K562 (cell line): ENCODE results near the gene GMDS. TPM values are rescaled to one million over a fixed set of nuclear protein-coding genes. Genes with fewer than 3 reads are reported as not detected.

Experiments used
- CBFA2T2 ChIP-seq: fragments of 450-650 bp; conservative IDR thresholded peaks from 2 replicates; pipeline ENCODE4 v1.6.1; 2017; ENCODE audit warnings: mild to moderate bottlenecking
- CBFA2T3 ChIP-seq: fragments of 450-650 bp; IDR thresholded peaks from 2 replicates; pipeline ENCODE4 v1.6.1; 2017
- CEBPB ChIP-seq: fragments of 450-650 bp; IDR thresholded peaks from 2 replicates; pipeline ENCODE4 v1.6.1; 2016; ENCODE audit warnings: missing genetic modification characterization, missing compliant biosample characterization
- CEBPG ChIP-seq, 3 experiments: fragments of 200-800 bp in 1 of 3; sonication (Bioruptor generic) in 1 of 3; sonication (generic) in 1 of 3; formaldehyde crosslinking in 1 of 3; IDR thresholded peaks in 2 of 3; conservative IDR thresholded peaks in 1 of 3; 2 replicates each; pipeline versions ENCODE4 v1.6.1 to v1.8.0; 2016 to 2022; ENCODE audit warnings: missing compliant biosample characterization in 2 of 3, missing genetic modification characterization in 2 of 3, mild to moderate bottlenecking in 1 of 3, missing genetic modification reagents in 1 of 3
- DIDO1 ChIP-seq: fragments of 450-650 bp; IDR thresholded peaks from 2 replicates; pipeline ENCODE4 v1.6.1; 2016; ENCODE audit warnings: low read depth, missing biosample characterization, missing genetic modification characterization
- ELK3 ChIP-seq: fragments of 450-650 bp; formaldehyde crosslinking; IDR thresholded peaks from 2 replicates; pipeline ENCODE4 v1.4.0; 2020; ENCODE audit warnings: mild to moderate bottlenecking
- FOXA1 ChIP-seq: fragments of 450-650 bp; IDR thresholded peaks from 2 replicates; pipeline ENCODE4 v1.6.1; 2016; ENCODE audit warnings: mild to moderate bottlenecking, borderline replicate concordance
- FOXK2 ChIP-seq, 2 experiments: fragments of 450-650 bp; IDR thresholded peaks in 1 of 2; conservative IDR thresholded peaks in 1 of 2; 2 replicates each; pipeline ENCODE4 v1.6.1; 2016; ENCODE audit warnings: low read depth in 2 of 2, mild to moderate bottlenecking in 1 of 2
- MCM3 ChIP-seq: fragments of 450-650 bp; IDR thresholded peaks from 2 replicates; pipeline ENCODE4 v1.6.1; 2016
- MCM5 ChIP-seq: fragments of 450-650 bp; IDR thresholded peaks from 2 replicates; pipeline ENCODE4 v1.6.1; 2016; ENCODE audit warnings: low read depth
- PBX2 ChIP-seq, 2 experiments: IDR thresholded peaks in 1 of 2; conservative IDR thresholded peaks in 1 of 2; 2 replicates each; pipeline ENCODE4 v1.6.1; 2016; ENCODE audit warnings: low read depth in 2 of 2, mild to moderate bottlenecking in 1 of 2, missing compliant biosample characterization in 1 of 2, missing genetic modification characterization in 1 of 2, moderate library complexity in 1 of 2
- TAL1 ChIP-seq: fragments of 450-650 bp; IDR thresholded peaks from 2 replicates; pipeline ENCODE4 v1.6.1; 2016; ENCODE audit warnings: mild to moderate bottlenecking
- XRCC5 ChIP-seq: fragments of 200-400 bp; formaldehyde crosslinking; IDR thresholded peaks from 2 replicates; pipeline ENCODE4 v1.6.1; 2017; ENCODE audit warnings: low read depth, mild to moderate bottlenecking, low read length
- ZBTB17 ChIP-seq: fragments of 450-650 bp; formaldehyde crosslinking; IDR thresholded peaks from 2 replicates; pipeline ENCODE4 v1.4.0; 2020; ENCODE audit warnings: mild to moderate bottlenecking
- ZKSCAN8 ChIP-seq: fragments of 200-800 bp; sonication (Bioruptor generic); IDR thresholded peaks from 2 replicates; pipeline ENCODE4 v1.6.1; 2016; ENCODE audit warnings: missing genetic modification characterization, missing compliant biosample characterization
- ZNF146 ChIP-seq: IDR thresholded peaks from one replicate; pipeline ENCODE4 v1.6.1; 2018; ENCODE audit warnings: missing compliant biosample characterization; ENCODE audit not compliant: unreplicated experiment
- ZNF175 ChIP-seq: fragments of 200-800 bp; sonication (Bioruptor generic); IDR thresholded peaks from 2 replicates; pipeline ENCODE4 v1.6.1; 2016; ENCODE audit warnings: low read depth, mild to moderate bottlenecking, missing genetic modification characterization, missing compliant biosample characterization
- ZNF583 ChIP-seq: fragments of 250-450 bp; sonication (Bioruptor Pico); IDR thresholded peaks from 2 replicates; pipeline ENCODE4 v1.4.0; 2020
- ZNF707 ChIP-seq: fragments of 250-450 bp; sonication (Bioruptor Pico); conservative IDR thresholded peaks from 2 replicates; pipeline ENCODE4 v1.8.0; 2022; ENCODE audit warnings: inconsistent platforms, mild to moderate bottlenecking, moderate library complexity
- ZNF717 ChIP-seq: fragments of 250-450 bp; sonication (Bioruptor Pico); IDR thresholded peaks from 2 replicates; pipeline ENCODE4 v1.5.0; 2021
- ZNF785 ChIP-seq: fragments of 250-450 bp; sonication (Bioruptor Pico); IDR thresholded peaks from 2 replicates; pipeline ENCODE4 v1.4.0; 2020; ENCODE audit warnings: mild to moderate bottlenecking
- ZSCAN32 ChIP-seq: fragments of 450-650 bp; formaldehyde crosslinking; IDR thresholded peaks from 2 replicates; pipeline ENCODE4 v1.4.0; 2020; ENCODE audit warnings: mild to moderate bottlenecking, moderate library complexity
- polyA plus RNA-seq, 8 experiments: library from polyadenylated mRNA; depleted of rRNA in 4 of 8; stranded (reverse) in 5 of 8; unstranded in 3 of 8; fragments of >200 nt; fragmentation: Nextera tagmentation in 2 of 8; fragmentation: Illumina TruSeq in 1 of 8; extraction: Ambion mirVana in 2 of 8; extraction: Trizol in 1 of 8; gene quantifications; 2 replicates each; pipeline versions ENCODE4 v1.2.1 to v1.2.3, GENCODE V29; 2011 to 2014; ENCODE audit warnings: inconsistent platforms in 1 of 8, missing spikeins in 1 of 8
- total RNA-seq, 7 experiments: library from RNA; depleted of rRNA in 6 of 7; stranded (reverse); fragments of >200 nt in 6 of 7; fragmentation: Illumina TruSeq in 2 of 7; extraction: Trizol in 2 of 7; gene quantifications; 2 replicates each; pipeline versions ENCODE4 v1.2.1 to v1.2.3, GENCODE V29; 2011 to 2021; ENCODE audit warnings: low replicate concordance in 1 of 7
- TF ChIP-seq, protein P1 (sequence below): fragments of 450-650 bp; formaldehyde crosslinking; IDR thresholded peaks from 2 replicates; pipeline ENCODE4 v1.4.0; 2022; ENCODE audit warnings: missing genetic modification characterization
- TF ChIP-seq, protein P2 (sequence below): sonication (generic); formaldehyde crosslinking; IDR thresholded peaks from 2 replicates; pipeline ENCODE4 v1.8.1; 2023; ENCODE audit warnings: mild to moderate bottlenecking, missing genetic modification reagents

Gene GMDS
- total and polyA plus RNA-seq, 9 of the 15 experiments (the other 6 are each of a cell fraction or from before 2014, with no cell fraction given): 0.48 to 31.8 (median 13.4) TPM

DNA sequence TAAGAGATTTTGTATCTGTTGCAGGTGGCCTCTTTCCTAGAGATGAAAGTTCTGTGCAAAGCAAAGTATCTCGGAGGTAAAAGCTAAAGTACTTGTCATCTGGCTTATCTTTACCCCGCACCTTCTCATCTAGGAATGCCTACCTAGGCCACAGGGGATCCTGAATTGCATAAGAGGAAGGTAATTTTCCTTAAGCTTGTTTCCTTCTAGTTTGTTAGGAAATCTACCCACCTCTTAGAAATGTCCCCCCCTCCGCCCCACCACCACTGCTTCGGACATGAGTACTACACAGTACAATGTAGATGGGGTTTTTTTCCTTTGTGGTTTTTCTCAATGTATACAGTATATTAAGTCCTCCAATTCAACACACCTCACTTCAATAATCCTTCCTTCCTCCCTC is 614.2 kb downstream of the GMDS start (continued):
- TF ChIP-seq DIDO1 (tag) (no peak), MCM5 (no peak), ZKSCAN8 (CRISPR knock-in tag) (no peak), CEBPG (CRISPR knock-in tag; IDR thresholded peaks at IDR 0.05) (no peak), CEBPG (tag; conservative IDR thresholded peaks at IDR 0.05 in 1 of 2, IDR thresholded peaks at IDR 0.05 in 1 of 2) (0 out of 4 replicates have a peak, but pooled peaks of 1 of the 2 experiments have one; percentile 2), ELK3 (CRISPR knock-in tag) (no peak), FOXA1 (no peak), XRCC5 (no peak), CEBPB (tag) (peak; percentile 39; the same call in 1 of the 2 replicates), ZSCAN32 (CRISPR knock-in tag) (no peak), PBX2 (CRISPR knock-in tag; IDR thresholded peaks at IDR 0.05; ENCODE audit: low read depth) (no peak), PBX2 (tag; conservative IDR thresholded peaks at IDR 0.05; ENCODE audit: low read depth) (no peak), ZNF146 (CRISPR knock-in tag) (no peak), ZBTB17 (CRISPR knock-in tag) (no peak), CBFA2T3 (peak; percentile 34; the same call in 1 of the 2 replicates), ZNF785 (CRISPR knock-in tag) (no peak), ZNF717 (no peak), ZNF175 (CRISPR knock-in tag) (0 out of 2 replicates have a peak, but pooled peaks have one; percentile 35), TAL1 (no peak), MCM3 (no peak), CBFA2T2 (peak; percentile 38), ZNF707 (CRISPR knock-in tag) (no peak), FOXK2 (conservative IDR thresholded peaks at IDR 0.05 in 1 of 2, IDR thresholded peaks at IDR 0.05 in 1 of 2; ENCODE audit: low read depth in 2 of 2) (no peak), ZNF583 (CRISPR knock-in tag) (no peak)
- TF ChIP-seq, protein P1, sequence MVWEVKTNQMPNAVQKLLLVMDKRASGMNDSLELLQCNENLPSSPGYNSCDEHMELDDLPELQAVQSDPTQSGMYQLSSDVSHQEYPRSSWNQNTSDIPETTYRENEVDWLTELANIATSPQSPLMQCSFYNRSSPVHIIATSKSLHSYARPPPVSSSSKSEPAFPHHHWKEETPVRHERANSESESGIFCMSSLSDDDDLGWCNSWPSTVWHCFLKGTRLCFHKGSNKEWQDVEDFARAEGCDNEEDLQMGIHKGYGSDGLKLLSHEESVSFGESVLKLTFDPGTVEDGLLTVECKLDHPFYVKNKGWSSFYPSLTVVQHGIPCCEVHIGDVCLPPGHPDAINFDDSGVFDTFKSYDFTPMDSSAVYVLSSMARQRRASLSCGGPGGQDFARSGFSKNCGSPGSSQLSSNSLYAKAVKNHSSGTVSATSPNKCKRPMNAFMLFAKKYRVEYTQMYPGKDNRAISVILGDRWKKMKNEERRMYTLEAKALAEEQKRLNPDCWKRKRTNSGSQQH: no peak
- TF ChIP-seq, protein P2, sequence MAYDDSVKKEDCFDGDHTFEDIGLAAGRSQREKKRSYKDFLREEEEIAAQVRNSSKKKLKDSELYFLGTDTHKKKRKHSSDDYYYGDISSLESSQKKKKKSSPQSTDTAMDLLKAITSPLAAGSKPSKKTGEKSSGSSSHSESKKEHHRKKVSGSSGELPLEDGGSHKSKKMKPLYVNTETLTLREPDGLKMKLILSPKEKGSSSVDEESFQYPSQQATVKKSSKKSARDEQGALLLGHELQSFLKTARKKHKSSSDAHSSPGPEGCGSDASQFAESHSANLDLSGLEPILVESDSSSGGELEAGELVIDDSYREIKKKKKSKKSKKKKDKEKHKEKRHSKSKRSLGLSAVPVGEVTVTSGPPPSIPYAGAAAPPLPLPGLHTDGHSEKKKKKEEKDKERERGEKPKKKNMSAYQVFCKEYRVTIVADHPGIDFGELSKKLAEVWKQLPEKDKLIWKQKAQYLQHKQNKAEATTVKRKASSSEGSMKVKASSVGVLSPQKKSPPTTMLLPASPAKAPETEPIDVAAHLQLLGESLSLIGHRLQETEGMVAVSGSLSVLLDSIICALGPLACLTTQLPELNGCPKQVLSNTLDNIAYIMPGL (CRISPR knock-in tag): no peak
